NCI-H82 treated with DMSO at 0.1 percent for 48 hours (cell line): ENCODE data around the gene PRDM16.

ENCODE experiments used
- DNase-seq: peaks from one replicate; lab custom pipeline; 2025; ENCODE audit not compliant: unreplicated experiment; lab: John Stamatoyannopoulos, UW

PRDM16 gene

DNA sequence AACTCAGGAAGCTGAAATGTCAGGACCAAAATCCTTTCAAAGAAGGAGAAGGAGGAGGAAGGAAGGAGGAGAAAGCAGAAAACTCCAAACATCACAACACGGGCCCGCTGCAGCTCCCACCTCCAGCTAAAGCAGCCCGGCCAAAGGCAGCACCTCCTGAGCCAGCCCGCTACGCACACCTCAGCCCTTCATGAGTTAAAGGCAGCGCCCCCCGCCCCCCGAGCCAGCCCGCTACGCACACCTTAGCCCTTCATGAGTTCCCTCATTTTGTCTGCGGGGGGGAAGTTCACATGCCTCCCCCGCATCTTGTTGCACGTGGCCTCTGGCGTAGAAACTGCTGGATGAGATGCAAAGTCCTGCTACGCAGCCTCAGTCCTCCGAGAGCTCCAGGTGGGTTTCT is 294.8 kb downstream of the PRDM16 start:
- DNase-seq: no peak

DNA sequence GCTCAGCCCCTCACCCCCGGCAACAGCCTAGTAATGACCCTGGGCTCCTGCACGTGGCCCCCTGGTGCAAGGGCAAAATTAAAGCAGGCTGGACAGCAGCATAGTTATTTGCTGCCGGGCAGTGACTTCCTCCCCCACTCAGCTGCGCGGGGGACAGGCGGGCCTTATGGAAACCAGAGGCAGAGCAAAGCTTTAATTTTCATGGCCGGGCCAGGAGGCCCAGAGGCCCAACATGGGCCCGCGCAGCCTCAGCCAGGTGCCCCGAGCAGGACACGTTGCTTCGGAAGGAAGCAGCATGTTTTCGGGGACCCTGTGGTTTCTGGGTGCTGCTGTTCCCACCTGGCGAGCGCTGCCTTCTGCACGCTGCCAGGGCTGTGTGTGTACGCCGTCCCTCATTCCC is 295.5 kb downstream of the PRDM16 start:
- no peak for DNase-seq

DNA sequence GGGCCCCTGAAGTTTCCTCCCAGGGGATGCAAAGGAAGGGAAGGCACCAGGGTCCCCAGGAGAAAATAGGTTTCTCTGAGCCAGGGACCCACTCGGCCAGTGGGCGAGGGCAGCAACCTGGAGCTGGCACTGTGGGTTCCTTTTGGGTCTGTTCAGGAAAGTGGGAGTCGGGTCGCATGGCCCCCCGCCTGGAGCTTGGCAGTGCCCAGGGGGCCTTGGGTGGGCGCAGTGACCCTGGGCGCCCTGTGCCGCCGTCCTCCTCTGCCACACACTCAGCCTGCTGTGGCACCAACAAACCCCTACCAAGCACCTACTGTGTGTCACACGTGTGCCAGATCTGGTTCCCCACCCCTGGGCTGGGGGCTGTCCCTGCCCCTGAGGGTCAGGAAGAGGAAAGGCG is 296.0 kb downstream of the PRDM16 start:
- no peak for DNase-seq

DNA sequence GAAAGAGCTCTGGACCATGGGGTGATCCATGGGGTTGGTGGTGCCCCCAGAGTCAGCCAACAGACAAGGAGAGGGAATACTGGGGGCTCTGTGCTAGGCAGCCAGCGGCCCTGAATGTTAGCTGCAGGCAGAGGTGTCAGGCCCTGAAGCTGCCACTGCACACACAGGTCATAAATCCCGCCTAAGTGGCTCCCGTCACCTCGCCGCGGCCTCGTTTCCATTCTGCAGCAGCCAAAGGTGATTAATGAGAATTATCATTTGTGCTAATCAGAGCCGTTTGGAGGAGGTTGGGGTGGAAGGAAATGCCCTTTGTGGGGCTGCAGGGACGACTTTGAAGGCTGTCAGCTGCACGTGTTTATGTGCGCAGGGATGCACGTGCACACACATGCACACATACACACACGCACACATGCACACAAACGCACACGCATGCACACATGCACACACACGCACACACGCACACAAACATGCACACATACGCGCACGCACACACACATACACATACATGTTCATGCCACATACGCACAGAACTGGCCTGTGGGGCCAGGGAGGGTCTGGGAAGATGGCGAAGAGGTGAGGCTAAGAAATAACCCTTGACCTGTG is 296.6 kb downstream of the PRDM16 start:
- DNase-seq: no peak

DNA sequence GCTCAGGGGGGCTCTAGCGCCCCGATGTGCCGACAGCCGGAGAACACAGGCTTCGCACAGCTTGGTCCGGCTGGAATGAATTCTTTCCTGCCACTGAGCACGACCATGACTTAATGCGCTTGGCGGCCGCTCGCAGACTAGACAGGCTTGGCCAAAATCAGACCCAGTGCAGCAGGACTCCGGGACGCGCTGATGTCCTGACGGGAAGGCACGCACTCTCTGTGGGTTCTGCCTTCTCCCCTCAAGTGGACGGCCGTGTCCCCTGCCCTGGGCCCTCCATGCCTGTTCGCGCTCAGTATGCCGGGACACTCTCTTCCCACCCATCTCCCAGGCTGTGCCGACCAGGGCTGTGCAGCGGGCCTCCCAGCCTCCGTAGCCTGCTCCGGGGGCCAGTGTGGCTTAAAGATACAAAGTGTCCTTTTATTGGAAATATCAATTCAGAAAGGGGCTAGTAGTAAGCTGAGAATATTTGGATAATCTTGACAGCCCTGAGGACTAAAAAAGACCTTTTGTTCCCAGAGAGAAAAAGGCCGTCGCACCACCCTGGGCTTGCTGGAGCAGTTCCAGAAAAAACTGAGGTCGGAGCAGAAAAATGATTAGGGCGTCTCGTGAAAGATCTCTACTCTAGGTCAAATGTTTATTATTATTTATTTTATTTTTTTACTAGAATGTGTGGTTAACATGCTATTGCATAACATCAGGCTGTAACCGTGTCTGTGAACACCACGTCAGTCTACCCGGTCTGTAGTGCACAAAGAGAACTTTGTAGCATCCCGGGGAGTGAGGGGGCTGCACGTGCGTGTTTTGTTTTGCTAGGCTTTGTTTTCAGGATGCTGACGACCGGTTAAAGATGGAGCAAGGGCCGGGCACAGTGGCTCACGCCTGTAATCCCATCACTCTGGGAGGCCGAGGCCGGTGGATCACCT is 297.4 kb downstream of the PRDM16 start:
- no peak for DNase-seq

DNA sequence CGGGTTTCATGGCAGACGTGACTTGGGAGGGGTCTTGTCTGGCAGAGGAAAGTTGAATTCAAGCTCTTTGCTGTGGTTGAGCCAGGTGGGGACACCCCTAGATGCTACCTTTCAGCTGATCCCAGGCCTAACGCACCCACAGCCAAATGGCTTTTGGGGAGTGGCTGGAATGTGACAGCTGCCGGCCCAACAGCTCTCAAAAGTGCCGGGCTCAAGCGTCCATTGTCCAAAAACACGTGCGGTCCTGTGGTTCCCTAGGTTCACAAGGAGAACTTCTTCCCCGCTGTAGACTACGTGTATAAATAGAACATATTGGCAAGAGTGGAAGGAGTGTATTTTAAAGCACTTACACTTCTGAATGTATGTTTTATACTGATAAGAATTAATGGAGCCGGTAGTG is 298.4 kb downstream of the PRDM16 start:
- no peak for DNase-seq

DNA sequence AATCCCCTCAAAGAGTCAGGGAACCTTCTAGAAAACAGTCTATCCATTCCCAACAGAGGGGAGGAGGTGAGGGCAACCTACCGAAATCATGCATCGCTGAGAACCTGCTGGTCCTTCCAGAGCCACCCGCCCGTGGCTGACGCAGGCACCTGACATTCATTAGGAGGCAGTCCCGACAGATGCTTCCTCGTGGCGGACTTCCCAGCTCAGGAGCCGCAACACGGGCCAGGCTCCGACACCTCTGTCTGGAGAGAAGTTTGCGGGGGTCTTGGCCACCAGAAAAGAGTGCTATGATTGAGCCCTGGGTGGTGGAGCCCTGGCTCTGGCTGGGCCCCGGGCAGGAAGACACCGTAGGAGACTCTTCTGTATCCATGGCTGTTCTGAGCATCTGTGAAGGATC is 299.1 kb downstream of the PRDM16 start:
- no peak for DNase-seq

DNA sequence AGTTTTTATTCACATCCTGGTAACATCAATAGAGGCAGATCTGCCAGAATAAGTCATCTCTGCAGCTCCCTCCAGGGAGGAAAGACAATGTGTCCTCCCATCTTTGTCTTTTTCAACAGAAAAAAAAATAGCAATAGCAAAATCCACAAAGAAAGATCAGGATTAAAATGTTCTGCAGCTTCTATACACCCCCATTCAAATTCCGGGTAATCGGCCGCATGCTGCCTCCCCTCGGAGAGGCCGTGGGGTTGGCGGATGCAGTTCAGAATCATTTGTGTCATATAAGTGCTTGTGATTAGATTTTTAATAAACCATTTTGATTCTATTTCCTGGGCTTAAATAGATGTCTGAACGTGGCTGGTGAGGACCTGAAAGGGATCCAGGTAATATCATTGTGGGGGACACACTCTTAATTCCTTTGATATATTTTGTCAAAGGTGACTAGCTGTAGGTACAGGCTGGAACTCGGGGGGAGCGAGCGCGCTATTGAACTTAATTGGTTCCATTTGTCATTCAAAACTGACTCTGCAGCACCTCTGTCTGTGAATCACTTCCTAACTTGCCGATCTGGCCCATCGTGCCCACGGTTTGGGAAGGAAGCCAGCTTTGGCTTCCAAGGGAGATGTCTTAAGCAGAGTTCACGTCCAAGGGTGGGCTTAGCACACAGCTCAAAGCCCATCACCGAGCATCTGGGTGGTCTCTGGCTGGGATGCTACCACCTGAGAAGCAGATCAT is 299.9 kb downstream of the PRDM16 start:
- no peak for DNase-seq

DNA sequence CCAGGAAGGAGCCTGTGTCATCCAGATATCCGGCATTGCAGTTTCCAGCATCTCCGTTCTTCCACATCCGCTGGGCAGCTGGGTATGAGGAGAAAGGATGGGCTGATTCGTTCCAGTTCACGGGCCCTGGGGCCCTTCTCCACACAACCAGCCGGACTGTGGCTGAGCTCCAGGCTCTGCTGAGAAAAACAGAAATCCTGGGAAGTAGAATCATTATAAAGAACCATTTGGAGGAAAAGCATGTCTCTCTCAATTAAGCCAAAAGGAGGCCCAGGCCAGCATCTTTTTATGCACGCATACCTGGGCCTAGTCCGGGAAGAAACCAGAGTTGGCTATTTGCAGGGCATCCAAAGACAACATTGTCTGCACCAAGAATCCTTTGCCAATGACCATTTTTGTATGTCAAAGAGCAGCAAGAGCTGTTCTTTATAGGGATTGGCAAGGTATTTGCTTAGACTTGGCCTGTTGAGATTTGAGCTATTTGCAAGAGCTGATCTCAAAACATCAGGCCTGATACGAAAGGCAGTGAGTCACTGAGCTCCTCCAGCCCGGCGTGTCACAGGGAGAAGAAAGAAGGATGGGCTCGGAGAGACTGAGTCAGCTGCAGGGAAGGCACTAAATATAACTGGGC is 300.6 kb downstream of the PRDM16 start:
- no peak for DNase-seq

DNA sequence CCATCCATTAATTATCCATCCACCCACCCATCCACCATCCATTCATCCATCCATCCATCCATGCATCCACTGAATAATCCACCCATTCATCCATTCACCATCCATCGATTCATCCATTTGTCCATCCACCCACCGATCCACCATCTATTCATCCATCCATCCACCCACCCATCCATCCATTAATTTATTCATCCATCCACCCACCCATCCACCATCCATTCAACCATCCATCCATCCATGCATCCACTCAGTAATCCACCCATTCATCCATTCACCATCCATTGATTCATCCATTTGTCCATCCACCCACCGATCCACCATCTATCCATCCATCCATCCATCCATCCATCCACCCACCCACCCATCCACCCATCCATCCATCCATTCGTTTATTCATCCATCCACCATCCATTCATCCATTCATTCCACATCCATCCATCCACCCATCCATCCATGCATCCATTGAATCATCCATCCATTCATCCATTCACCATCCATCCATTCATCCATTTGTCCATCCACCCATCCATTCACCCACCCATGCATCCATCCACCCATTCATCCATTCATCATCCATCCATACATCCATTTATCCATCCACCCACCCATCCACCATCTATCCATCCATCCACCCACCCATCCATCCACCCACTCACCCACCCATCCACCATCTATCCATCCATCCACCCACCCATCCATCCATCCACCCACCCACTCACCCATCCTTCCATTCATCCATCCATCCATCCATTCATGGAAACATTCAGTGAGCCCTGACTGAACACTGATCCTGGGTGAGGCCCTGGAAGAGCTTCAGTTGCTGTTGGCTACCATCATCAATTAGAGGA is 302.1 kb downstream of the PRDM16 start:
- DNase-seq: no peak

DNA sequence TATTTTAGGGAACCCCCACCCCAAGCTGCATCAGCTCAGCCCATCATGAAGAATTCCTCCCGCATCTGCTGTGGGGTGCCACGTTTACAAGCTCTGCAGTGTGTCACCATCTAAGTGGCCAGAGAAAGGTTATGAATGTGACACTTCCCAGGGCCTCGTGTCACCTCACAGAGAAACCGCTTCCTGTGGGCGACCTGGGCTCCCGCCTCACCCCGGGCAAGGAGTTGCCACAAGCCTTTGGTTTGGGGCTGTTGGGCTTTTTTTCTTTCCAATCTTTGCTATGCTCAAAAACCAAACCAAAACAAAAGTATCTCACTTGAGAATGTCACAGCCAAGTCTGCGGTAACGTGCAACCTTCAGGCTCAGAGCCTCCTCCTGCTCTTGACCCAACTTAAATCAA is 303.3 kb downstream of the PRDM16 start:
- DNase-seq: no peak

DNA sequence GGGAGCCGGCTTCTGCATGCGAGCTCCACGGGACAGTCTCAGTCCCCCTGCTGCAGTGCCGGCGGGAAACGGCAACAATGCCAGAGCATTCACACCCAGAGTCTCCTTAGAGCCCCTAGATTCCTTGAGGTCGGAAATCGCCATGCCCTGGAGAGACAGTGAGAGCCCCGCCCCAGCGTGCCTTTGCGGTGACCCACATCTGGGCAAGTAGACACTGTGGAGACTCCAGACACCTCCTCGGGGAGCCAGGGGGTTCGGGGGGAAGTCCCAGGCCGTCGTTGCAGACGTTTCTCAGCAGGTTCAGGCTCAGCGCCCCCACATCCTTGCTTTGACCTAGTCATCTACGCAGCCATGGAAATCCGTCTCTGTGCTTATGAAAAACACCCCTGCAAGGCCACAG is 304.2 kb downstream of the PRDM16 start:
- no peak for DNase-seq

DNA sequence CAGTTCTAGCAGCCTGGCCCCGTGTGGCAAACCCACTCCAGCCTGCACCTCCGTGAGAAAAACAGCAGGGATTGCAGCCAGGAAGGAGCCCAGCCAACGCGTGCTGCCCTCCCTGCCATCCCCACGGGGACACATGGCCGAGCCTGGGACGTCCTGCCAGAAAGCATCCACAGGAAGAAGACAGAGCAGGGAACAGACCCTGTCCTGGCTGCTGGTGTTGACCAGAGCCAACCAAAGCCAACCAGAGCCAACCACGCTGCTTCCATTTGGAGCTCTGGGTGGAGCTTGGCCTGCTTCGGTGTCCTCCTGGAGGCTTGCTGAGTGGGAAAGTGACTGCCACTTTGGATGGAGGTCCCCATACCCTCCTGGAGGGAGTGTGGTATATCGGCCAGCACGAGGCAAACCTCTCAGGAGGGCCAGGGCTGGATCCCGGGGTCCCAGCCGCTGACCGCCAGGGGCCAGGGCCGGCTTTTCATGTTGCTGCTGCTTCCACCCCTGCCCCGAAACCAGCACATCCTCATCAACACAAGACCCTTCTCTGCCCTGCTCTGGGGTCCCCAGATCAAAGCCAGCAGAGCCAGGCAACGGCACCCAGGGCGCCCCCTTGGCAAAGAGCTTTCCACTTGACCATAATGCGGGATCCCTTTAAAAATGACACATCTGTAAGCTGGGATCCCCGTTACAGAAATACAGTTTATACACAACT is 304.9 kb downstream of the PRDM16 start:
- no peak for DNase-seq

DNA sequence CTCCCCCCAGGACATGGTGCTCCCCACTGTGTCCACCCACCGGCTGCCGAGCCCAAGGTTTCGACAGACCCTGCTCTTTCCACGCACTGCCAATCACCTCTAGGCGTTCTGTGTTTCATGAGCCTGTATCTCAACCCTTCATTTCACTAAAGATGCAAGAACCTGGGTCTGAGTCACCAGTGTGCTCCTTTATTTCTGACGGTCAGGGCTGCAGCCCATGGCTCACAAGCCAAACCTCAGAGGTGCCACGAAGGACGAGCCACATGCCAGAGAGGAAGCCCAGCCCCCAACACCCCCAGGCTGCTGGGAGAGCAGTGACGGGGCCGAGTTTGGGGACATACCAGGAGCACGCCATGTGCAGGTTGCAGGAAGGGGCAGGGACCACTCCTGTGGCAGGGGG is 306.2 kb downstream of the PRDM16 start:
- DNase-seq: no peak

DNA sequence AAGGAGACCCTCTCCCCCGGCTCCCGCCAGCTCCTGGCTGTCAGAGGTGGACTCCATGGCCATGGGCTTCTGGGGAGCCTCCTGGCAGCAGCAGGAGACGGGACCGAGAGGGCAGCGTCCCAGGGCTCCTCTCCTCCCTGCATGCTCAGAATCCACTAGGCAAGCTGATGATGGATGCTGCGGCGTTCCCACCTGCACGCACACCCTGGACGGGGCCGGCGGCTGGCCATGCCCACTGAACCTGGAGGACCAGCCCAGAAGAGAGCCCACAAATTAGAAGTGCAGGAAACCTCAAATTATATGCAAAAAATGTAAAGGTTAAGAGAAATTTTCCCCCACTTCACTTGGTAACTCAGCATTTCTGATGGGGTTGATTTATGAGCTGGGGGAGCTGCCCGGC is 308.2 kb downstream of the PRDM16 start:
- no peak for DNase-seq

DNA sequence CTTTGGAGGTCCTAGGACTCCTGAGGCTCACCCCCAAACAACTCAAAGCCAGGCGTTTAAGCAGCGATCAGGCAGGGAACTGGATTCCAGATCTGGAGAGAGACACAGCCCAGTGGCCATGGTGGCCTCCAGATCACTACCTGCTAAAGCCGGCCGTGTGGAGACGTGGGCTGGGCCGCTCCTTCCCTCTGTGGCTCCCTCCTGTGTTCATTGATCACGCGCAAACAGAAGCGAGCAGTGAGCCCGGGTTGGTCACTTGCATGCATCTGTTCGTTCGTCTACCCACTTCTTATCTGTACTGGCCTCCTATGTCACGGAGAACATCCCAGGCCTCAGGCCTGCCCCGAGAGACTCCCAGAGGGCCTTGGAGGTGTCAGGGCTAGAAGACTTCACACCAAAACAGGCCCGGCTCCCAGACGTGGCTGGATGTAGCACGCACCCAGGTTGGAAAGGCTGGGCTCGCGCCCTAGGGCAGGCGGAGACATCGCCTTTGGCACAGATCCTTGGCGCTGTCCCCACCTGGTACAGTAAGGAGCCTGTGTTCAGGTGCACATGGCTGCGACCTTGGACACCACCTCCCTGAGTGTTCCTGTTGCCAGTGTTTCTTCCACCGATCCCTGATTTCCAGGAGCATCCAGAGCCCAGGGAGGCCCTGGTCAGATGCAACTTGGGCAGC is 308.7 kb downstream of the PRDM16 start:
- DNase-seq: no peak

DNA sequence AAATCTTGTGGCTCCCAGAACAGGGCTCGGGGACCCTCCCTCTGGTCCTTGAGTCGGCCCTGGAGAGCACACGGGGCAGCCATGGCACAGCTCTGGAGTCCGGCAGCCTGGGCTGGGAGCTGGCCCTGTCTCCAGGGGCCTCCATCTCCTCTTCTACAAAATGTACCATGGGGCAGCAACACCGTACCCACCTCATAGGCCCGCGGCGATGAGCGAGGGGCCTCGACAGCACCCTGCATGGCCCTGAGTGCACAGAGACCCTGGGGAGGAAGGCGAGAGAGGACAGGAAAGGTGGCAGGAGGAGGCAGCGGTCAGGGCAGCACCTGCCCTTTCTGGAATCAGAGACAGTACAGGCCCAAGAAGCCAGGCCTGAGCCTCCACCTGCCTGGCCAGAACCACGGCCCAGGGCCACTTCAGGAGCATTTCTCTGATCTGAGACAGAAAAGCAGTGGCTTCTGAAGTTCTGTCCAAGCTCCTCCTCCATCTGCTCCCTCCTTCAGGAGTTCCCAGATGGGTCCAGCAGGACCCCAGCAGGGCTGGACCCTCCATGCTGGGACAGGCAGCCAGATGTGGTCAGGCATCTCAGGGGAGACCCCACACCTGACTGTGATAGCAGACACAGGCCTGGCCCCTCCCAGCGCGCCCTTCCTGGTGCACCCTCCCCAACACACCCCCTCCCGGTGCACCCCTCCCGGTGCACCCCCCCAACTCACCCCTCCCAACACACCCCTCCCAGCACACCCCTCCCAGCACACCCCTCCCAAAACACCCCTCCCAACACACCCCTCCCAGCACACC is 309.6 kb downstream of the PRDM16 start:
- no peak for DNase-seq

DNA sequence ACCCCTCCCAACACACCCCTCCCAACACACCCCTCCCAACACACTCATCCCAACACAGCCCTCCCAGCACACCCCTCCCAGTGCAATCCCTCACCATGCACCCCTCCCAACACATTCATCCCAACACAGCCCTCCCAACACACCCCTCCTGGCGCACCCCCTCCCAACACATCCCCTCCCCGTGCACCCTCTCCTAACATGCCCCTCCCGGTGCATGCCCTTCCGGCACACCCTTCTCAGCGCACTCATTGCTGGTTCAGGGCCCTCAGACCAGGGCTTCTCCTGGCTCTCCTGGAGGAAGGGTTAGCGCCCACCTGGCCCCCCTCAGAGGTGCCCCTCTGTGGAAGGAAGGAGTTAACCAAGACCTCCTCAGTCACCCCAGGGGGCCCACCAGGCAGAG is 310.9 kb downstream of the PRDM16 start:
- DNase-seq: no peak

DNA sequence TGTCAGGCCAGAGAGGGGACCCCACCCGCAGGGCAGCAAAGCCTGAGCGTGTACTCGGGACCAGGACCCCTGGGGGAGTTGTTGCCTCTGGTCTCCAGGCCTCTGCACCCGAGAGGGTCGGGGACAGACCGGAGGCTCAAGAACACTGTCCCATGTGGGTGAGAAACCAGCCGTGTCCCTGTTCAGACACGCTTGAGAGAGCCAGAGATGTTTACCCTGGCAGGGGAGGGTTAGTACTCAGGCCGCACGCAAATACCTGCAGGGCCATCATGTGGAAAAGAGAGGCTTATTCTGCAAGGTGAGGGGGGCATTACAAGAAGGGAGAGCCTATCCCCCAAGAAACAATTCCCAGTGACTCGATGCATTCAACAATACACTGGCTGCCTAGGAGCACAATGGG is 311.5 kb downstream of the PRDM16 start:
- no peak for DNase-seq
